GM21723 (cell line): ENCODE data around the gene PCMTD2.

Experiments used
- ATAC-seq: cut with Tn5 transposase; IDR thresholded peaks from one replicate; pipeline ENCODE4 v1.9.1; 2021; ENCODE audit warnings: mild to moderate bottlenecking, moderate library complexity; ENCODE audit not compliant: unreplicated experiment

PCMTD2 gene

DNA sequence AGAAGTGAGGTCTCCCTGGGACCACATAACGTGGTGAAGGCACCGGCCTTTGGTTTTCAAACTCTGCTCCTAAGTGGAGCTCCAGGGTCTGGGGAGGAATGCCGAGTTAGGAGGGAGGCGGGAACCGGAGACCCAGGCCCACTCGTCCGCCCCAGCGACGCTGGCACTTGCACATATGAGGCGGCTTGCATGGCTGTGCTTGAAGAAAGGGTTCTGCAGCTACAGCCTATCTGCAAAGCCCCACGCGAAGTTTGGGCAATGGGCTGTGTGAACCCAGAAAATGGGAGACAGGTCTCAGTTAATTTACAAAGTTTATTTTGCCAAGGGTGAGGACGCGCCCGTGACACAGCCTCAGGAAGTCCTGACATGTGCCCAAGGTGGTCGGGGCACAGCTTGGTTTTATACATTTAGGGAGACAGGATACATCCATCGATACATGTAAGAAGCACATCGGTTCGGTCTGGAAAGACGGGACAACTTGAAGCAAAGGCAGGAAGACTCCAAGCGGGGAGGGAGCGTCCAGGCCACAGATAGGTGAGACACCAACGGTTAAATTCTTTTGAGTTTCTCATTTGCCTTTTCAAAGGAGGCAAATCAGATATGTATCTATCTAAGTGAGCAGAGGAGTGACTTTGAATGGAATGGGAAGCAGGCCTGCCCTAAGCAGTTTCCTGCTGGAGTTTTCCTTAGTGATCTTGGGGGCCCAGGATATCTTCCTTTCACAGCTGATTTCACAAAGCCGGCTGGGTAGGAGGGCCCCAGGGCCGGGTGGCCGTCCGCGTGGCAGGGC is 782 bp upstream of the PCMTD2 start:
- ATAC-seq = no peak

DNA sequence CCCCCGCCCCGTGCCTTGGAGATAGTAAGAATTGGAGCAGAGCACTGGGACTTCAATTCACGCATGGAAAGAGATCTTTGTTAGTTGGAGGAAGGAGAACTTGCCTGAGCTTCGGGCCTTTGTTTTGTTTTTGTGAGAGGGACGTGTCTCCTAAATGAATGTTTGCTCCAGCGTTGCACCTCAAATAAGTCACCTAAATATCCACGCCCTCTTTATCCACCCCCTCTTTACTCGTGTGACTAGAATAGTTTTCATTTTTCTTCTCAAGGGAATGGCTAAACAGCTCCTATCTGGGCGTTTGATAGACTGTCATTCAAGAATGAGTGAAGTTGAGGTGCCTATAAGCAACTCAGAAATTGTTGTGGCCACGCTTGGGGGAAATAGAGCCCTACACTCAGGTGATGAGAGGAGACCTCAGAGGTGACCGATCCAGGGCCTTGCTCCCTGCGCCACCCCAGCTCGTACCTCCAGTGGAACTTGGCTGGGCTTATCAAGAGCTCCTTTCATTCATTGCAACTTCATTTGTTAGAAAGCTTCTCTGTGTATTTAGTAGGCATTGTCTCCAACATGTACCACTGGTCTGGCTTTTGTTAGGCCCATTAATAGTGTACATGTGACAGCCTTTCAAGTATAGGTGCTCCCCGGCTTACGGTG is 861 bp downstream of the PCMTD2 start:
- ATAC-seq = peak; percentile 2

DNA sequence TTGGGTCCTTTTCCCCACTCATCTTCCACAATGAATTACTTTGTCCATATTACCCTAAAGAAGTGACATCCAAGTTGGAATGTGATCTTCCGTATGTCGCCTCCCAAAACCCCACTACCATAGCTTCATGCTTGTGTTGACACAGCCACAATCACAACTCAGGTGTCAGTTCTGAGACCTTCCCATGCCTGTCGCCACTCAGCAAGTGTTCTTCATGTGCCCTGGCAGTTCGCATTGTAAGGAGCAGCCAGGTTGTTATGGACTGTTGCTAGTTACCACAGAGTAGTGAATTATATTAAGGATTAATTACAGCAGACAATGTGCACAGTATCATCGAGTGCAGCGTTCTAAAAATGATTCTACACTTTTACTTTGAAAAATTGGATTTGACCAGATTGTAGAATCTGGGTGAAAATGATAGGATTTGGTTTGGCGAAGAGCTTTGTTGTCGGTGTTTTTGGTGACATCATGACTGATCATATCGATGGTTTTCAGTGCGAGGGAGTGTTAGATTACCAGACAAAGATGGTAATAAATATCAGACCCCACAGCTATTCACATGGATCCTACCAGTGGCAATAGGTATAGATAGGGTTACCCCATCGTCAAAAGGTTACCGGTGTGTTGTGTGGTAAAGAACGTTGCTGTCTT is 1.7 kb downstream of the PCMTD2 start:
- no peak for ATAC-seq

DNA sequence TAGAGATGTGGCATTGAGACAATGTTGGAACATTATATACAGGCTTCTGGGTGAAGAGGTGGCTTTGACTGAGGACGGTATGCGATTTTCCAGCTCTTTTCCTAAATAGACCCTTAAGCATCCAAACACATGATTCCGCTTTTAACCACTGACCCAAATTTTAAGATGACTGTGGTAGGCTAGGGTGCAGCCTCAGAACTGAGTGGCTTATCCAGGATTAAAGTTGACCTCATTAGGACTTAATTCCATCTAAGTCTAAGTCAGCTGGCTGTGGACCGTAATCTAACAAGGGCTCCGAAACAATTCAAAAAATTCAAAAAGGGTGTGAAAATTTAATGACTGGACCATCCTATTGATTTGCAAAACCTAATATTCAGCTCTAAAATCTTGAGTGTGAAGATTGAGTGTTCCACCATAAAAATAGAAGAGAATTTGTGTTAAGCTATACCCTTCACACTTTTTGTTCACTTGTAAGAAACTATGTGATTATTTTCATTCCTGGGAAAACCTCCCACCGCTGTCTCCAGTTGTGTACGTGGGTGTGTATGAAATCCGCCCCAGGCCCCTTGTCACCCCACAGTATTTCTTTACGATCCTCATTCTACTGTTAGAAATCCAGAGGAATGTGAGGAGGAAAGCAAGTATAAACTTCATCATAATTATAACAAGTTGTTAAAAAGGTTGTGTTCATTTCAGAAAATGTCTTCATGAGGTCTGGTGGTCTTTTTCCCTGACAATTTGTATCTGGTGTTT is 2.7 kb downstream of the PCMTD2 start:
- no peak for ATAC-seq

DNA sequence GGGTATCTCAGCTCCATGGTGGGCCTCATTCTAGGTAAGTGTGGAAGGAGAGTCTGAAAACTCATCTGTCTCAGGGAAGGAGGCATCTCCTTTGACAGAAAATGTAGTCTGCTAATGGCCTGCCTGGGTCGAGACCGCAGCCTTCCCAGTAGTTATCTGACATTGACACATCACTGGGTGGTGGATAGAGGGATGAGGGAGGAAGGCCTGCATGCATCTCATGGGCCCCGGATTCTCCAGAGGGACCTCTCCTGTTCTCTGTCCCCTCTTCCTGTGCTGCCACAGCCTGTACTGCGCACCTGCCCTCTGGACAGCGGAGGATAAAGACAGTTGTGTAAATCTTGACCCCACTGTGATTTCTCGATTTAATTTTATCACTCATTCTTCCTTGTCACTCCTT is 4.7 kb downstream of the PCMTD2 start:
- no peak for ATAC-seq

DNA sequence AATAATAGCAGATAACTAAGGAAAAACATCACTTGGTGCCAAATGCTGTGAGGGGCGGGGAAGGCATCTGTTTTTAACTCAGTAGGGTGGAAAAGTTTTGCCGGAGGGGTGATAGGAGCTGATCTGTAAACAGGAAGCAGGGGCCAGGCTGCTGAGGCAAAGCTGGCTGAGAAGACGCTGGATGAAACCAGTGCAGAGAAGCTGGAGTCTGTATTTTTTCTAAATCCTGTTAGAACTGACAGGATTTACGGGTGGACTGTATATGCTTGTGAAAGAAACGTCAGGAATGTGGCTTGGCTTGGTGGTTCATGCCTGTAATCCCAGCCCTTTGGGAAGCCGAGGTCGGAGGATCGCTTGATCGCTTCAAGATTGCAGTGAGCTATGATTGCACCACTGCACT is 5.6 kb downstream of the PCMTD2 start:
- ATAC-seq = no peak

DNA sequence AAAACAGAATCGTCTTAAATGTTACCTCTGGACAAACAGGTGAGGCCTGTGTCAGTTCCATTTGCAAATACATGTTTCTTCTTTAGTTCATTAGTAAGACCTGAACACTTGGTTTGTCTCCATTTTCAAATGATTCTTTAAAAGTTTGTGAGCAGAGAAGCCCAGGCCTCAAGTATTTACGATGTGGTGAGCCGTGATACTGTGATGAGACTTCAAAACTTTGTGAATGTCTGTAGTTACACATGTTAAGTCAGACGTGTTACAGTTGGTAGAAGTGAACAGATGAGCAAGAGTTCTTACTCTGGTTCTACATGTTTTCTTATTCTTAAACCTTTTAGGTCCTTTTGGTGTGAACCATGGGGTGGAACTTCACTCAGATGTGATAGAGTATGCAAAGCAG is 8.5 kb downstream of the PCMTD2 start:
- ATAC-seq = no peak

DNA sequence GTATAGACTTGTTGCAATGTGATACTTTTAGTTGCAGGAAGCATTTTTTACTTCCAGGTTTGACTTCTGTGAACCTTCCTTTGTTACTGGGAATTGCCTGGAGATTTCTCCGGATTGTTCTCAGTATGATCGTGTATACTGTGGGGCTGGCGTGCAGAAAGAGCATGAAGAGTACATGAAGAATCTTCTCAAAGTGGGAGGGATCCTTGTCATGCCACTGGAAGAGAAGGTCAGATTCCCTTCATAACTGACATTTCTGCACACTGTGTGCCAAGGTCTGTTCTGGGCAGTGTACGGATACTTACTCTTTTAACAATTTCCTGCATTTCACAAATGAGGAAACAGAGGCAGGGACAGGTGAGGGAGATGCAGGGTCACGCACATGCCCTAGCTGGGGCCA is 9.7 kb downstream of the PCMTD2 start:
- ATAC-seq = no peak

DNA sequence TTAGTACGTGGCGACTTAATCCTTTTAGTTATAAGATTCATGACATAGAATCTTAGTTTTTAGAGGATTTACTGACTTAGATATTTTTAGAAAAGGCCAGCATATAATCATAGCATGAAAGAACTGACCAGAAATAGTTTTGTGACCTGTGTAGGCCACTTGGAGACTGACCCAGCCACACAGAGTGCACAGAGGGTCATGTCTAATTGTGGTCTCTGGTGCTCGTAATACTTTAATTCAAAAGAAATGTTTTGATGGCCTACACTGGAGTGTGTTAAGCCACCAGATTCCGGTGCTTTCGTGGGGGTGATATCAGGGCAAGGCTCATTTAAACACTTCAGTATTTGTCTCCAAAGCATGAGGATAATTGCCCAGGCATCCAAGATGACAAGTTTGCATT is 11.4 kb downstream of the PCMTD2 start:
- ATAC-seq = no peak

DNA sequence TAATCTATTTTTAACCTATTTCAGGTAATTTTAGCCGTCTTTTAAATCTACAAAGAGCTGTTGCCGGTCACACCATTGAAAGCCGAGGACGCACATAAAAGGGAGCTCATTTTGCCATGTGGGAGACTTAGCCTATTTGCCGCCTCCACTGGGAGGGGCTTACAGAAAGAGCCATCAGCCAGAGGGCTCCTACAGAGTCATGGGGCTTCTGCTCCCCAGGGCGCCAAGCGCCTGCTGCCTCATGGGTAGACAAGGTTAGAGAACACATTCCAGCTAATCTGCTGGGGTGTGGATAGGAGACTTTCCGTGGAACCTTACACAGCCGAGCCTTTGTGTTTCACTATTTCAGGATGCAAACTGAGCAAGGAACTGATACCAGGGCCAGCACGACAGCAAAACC is 12.6 kb downstream of the PCMTD2 start:
- ATAC-seq = no peak

DNA sequence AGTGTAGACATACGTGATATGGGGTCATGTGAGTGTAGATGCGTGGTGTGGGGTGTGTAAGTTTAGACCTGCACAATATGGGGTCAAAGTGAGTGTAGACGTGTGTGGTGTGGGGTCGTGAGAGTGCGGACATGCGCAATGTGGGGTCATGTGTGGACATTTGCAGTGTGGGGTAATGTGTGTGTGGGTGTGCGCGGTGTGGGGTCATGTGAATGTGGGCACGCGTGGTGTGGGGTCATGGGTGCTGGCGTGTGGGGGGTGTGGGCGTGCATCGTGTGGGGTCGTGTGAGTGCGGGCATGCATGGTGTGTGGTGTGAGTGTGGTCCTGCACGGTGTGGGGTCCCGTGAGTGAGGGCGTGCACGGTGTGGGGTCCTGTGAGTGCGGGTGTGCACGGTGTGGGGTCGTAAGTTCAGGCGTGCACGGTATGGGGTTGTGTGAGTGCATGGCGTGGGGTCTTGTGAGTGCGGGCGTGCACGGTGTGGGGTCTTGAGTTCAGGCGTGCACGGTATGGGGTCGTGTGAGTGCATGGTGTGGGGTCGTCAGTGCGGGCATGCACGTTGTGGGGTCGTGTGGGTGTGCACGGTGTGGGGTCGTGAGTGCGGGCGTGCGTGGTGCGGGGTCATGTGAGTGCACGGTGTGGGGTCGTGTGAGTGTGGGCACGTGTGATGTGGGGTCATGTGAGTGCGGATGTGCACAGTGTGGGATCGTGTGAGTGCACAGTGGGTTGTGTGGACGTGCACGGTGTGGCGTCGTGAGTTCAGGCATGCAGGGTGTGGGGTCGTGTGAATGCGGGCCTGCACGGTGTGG is 14.3 kb downstream of the PCMTD2 start:
- ATAC-seq = no peak

DNA sequence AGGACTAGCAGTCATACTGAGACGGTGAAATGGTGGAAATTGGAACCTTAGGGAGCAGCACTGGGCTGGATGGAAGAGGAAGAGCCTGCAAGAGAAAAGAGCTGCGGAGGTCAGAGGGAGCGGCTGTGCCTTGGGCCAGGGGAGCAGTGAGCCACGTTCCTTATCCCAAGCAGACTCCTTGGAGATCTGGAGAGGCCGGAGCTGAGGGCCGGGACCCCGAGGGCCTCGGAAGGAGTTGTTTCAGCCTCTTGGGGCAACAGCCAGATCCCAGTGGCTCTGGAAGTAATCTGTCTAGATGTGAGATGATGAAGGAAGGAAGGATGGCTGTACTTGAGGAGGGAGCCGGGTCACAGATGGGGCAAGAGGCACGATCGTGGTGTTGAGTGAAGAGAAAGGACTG is 16.1 kb downstream of the PCMTD2 start:
- no peak for ATAC-seq

DNA sequence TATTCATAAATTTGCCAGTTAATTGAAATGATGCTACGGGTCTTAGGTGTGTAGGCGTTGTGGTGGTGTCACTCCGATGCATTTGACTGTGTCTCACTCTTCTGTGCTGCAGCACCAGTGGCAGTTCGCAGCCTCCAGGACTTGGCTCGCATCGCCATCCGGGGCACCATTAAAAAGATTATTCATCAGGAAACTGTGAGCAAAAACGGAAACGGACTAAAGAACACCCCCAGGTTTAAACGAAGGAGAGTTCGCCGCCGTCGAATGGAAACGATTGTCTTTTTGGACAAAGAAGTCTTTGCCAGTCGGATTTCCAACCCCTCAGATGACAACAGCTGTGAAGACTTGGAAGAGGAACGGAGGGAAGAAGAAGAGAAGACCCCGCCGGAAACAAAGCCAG is 17.6 kb downstream of the PCMTD2 start:
- ATAC-seq = no peak

DNA sequence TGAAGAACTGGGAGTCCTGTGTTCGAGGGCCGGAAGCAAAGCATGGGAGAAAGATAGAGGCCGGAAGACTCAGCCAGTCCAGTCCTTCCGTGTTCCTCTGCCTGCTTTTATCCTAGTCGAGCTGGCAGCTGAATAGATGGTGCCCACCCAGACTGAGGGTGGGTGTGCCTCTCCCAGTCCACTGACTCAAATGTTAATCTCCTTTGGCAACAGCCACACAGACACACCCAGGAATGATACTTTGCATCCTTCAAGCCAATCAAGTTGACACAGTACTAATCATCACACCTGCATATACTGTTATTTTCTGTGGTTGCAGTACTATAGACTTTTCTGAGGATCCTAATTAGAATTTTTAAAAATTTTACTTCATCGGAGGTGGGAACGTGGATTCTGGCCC is 21.3 kb downstream of the PCMTD2 start:
- ATAC-seq = no peak

DNA sequence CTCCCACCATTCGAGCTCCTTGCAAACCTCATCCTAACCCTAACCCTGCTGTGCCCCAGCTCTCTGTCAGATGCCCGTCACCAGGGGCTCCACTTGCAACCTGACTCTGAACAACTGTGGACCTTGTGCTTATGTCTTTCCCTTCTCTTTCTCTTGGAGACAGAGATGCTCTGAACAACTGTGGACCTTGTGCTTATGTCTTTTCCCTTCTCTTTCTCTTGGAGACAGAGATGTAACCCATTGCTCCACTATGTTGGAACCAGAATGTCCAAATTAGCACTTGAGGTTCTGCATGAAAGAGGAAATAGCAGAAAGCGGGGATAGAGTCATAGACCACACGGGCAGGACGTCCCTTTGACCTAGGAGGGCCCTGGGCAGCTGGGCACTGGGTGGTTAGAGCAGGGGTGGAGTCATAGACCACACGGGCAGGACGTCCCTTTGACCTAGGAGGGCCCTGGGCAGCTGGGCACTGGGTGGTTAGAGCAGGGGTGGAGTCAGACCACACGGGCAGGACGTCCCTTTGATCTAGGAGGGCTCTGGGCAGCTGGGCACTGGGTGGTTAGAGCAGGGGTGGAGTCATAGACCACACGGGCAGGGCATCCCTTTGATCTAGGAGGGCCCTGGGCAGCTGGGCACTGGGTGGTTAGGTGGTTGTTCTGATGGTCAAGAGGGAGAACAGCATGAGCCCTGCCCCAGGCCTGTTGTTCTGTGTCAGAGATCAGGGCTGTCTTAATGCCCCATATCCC is 22.2 kb downstream of the PCMTD2 start:
- ATAC-seq = no peak

DNA sequence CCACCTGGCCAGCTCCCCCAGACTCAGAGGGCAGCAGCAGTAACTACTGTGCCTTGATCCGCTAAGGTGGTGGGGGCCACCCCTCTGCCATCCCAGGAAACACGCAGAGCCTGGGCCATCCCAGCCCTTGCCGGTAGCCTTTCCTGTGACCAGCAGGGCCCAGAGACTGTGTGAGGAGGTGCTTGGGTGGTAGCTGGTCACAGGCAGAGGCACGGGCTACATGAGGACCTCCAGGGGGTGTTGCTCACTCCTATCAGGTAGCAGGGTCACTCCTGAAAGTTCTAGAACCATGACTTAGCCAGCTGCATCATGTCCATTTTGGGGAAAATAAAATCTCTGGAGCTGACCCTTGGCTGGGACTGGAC is 22.8 kb downstream of the PCMTD2 start:
- no peak for ATAC-seq

DNA sequence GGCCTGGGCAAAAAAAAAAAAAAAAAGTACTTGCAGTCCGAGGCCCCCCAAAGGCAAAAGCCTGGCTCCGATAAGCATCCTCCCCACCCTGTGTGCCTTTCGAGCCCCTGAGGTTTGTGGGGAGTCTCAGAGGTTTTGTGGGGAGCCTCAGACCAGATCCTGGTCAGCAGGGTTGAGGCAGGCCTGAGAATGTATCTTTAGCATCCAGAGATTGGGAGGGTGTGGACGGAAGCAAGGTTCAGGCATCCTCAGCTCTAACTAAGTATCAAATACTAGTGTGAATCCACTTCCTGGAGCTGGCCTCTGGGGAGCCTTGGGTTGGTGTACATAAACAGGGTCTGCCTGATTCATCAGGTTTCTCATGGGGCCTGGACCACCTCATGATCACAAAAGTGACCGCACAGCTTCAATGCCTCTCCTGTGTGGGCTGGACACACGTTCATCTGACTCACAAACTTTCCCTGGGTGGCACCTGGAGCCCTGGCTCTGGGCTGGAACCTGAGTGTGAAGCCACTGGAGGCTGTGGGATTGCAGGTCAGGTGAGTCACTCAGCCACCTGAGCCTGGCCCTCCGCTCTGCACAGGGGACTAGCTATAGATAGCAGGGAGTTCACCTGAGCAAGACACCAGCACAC is 24.4 kb downstream of the PCMTD2 start:
- no peak for ATAC-seq

DNA sequence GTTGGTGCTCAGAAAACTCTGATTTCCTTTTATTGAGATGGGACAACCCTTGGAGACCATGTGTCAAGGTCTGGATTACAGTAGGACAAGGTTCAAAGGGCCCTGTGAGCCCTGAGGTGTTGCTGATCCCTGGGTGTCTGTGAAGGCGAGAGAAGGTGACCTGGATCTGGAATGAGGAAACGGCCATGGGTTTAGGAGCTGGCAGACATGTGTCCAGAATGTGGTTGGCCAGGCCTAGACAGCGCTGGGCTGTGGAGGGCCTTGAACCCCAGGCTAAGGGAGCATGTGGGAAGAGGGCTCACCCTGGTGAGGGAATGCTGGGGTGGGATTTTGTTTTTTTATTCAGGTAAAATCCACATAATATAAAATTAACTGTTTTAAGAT is 24.9 kb downstream of the PCMTD2 start:
- ATAC-seq = no peak

DNA sequence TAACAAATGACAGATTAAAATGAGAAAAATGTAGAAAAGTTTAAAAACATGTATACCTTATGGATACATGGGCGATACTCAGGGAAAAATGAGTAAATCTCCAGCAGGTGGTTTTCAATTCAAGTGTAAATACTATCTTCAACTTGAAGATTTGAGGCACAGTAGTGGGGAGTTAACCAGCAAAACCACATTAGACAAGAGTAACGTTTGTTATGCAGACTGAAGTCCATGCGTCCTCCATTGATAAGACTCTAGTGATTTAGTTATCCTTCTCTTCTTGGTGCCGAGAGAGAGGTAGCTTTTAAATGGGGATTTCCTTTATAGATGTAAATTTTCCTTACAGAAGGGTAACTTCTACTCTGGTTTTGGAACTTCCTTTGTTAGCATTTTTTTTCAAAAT is 28.1 kb downstream of the PCMTD2 start:
- no peak for ATAC-seq
